ENCODE measurements around the gene UBXN7. TPM values are rescaled to one million over a fixed set of nuclear protein-coding genes. Genes with fewer than 3 reads are reported as not detected.

UBXN7 gene
- total and polyA plus RNA-seq, 2 of the 13 experiments (the other 11 are each of a cell fraction or from before 2014, with no cell fraction given) = 12.5 to 15.9 TPM

GRCh38 chr3:196351541-196351940 lies 80.7 kb downstream of the UBXN7 start (continued):
- TF ChIP-seq ZNF616 (CRISPR knock-in tag; IDR thresholded peaks at IDR 0.05; ENCODE audit: low read depth) = no peak
- TF ChIP-seq CSRNP2 (CRISPR knock-in tag; conservative IDR thresholded peaks at IDR 0.05; ENCODE audit: low read depth) = no peak
- no peak for TF ChIP-seq ZFP36L1 (CRISPR knock-in tag; IDR thresholded peaks at IDR 0.05)

- no peaks in the 10 kb centered on the region; a peak in 1 of 5 replicates for H3K27me3 ChIP-seq (ENCODE audit: control insufficient read depth in 1 of 2, insufficient read depth in 2 of 2, low read length in 2 of 2)
- FAIRE-seq (no peak), ATAC-seq (no peak), DNase-seq (ENCODE audit: low spot score) (no peak)
- no peak for TF ChIP-seq ZNF792 (CRISPR knock-in tag; IDR thresholded peaks at IDR 0.05)
- no peak for TF ChIP-seq TFDP1 (CRISPR knock-in tag; IDR thresholded peaks at IDR 0.05; ENCODE audit: borderline replicate concordance)
- no peak for TF ChIP-seq SATB2 (CRISPR knock-in tag; IDR thresholded peaks at IDR 0.05)
- TF ChIP-seq ZNF44 (CRISPR knock-in tag; IDR thresholded peaks at IDR 0.05) = no peak
- TF ChIP-seq REST (IDR thresholded peaks at IDR 0.05; ENCODE audit: borderline replicate concordance in 1 of 2, low read depth in 1 of 2, low read length in 2 of 2) = no peak
- peaks cover 28% of the 10 kb centered on the region for H3K4me1 ChIP-seq (ENCODE audit: insufficient read depth, low read length)
- H4K20me1 ChIP-seq (ENCODE audit: insufficient read depth, low read length) = no peaks in the 10 kb centered on the region
- no peak overlapping the region for H3K9ac ChIP-seq (ENCODE audit: insufficient read depth, low read depth, low read length)
- intact Hi-C loops (cut with micrococcal nuclease; ENCODE audit: unreplicated experiment) = no loop called here
- H3K36me3 ChIP-seq (replicated peaks in 1 of 2; ENCODE audit: control insufficient read depth in 1 of 2, insufficient read depth in 2 of 2, low read length in 2 of 2) = peaks cover 4 to 13% of the 10 kb centered on the region in 2 experiments; a peak in 4 of 5 replicates
- ChIA-PET CTCF (ENCODE audit: low intra/inter-chr PET ratio, low total read pairs) (no interaction called here), POLR2A (no interaction called here)
- H3K9me3 ChIP-seq (ENCODE audit: low read length) = no peaks in the 10 kb centered on the region
- H3K27ac ChIP-seq (ENCODE audit: extremely low read length, insufficient read depth, low read length) = no peak overlapping the region
- H3K4me2 ChIP-seq (ENCODE audit: low read depth, low read length) = no peak overlapping the region
- in situ Hi-C loops (cut with HindIII; ENCODE audit: extremely low pct_ligation_motif_present, low pct_unique_long_range_greater_than_20kb) = no loop called here
- H3K4me3 ChIP-seq (replicated peaks in 1 of 3; ENCODE audit: insufficient read depth in 1 of 3, low read depth in 2 of 3, low read length in 3 of 3) = no peak overlapping the region
- no peaks in the 10 kb centered on the region for H3K79me2 ChIP-seq (ENCODE audit: insufficient read depth, low read length)
- no TSS peak for BruUV-seq (replicated peaks)
- H2AFZ ChIP-seq (ENCODE audit: low read length) = no peak overlapping the region
Observed at GRCh38 chr3:196350067-196350466, 82.2 kb downstream of the UBXN7 start.
